ENCODE results near the gene SCGB3A1.

Gene SCGB3A1

DNA sequence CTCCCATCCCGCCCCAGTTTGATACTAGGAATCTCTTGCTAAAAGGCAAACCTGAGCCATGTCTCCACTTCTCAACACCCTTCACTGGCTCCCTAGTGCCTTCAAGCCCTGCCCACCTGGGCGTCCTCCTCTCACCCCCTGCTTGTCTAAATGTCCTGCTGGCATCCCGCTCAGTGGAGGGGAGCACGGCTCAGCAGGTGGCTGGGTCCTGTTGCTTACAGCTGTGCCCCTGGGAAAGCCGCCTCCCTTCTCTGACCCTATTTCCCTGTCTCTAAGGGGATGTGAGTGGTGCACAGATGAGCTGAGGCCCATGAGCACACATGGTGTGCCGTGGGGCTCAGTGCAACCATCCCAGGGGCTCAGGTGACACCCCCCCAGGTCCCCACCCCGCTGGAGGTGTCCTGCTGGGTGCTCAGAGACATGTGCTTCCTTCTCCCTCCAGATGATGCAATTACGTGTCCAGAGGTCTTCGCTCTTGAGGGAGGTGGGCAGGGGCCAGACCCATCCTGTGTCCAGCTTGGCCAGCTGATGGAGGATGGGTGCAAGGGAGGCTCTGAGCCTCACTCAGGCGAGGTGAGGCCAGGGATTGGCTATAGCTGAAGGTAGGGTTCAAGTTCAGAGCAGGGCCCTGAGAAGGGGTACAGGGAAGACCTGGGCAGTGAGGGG, 34.0 kb upstream of the SCGB3A1 start:
- DNase-seq (ENCODE audit: low read depth): no peak

DNA sequence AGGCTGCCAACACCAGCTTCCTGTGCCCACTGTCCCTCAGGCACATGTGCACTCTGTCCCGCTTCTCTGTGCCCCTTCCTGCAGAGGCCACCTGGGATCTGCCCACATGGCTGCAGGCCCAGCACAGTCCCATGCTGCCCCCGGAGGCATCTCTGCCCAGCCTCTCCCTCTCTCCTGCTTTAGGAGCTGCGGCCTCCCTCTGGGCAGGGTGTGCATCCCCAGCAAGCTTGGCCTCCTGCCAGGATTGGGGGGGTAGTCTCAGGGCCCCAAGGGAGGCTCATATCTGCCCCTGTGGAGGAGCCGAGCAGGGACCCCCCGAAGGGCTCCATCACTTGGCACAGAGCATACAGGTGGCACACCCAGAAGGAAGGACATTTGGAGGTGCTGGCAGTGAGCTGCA, 33.3 kb upstream of the SCGB3A1 start:
- DNase-seq (ENCODE audit: low read depth): no peak

DNA sequence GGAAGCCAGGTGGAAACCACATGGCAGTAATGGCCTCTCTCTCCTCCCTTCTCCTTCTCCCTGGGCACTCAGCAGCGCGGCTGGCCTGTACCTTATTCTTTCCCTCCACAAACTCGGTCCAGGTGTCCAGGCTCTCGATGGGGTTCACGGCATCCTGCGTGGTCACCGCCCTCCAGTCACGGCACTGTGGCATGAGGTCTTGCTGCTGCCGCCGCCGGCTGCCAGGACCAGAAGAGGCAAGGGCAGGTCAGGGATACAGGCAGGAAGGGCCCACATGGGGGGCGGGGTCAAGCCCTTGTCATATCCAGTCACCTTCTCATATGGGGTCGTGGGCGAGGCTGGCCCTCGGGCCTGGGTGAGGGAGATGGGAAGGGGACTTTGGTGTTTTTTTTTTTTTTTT, 32.5 kb upstream of the SCGB3A1 start:
- DNase-seq (ENCODE audit: low read depth): no peak

- DNase-seq (ENCODE audit: low read depth): no peak
These were observed 32.1 kb upstream of the SCGB3A1 start for GRCh38 chr5:180623411-180623834.

GRCh38 chr5:180622910-180623309, 31.6 kb upstream of the SCGB3A1 start:
- no peak for DNase-seq (ENCODE audit: low read depth)

GRCh38 chr5:180621311-180621710, 30.0 kb upstream of the SCGB3A1 start:
- no peak for DNase-seq (ENCODE audit: low read depth)

GRCh38 chr5:180620014-180620413, 28.7 kb upstream of the SCGB3A1 start:
- no peak for DNase-seq (ENCODE audit: low read depth)

- no peak for DNase-seq (ENCODE audit: low read depth)
These were observed 28.2 kb upstream of the SCGB3A1 start for GRCh38 chr5:180619563-180619915.

- DNase-seq (ENCODE audit: low read depth): no peak
These were observed 27.7 kb upstream of the SCGB3A1 start for GRCh38 chr5:180618829-180619562.

DNA sequence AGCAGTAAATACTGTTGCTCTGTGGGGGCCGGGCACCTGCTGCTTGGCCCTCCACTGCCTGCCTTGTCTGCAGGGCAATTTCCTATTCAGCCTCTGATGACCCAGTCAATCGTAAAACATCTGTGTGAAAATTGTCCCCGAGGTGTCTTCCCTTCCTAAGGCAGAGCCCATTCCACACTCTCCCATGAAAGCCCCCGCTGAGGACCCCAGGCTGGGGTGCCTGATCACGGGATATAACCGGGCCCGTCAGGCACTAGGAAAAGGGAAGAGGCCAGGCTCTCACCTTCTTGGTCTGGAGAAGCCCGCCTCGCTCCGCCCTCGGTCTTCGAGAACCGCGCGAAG, 27.2 kb upstream of the SCGB3A1 start:
- no peak for DNase-seq (ENCODE audit: low read depth)

GRCh38 chr5:180613814-180614188, 22.5 kb upstream of the SCGB3A1 start:
- DNase-seq (ENCODE audit: low read depth): no peak

- DNase-seq (ENCODE audit: low read depth): no peak
These were observed 22.0 kb upstream of the SCGB3A1 start for GRCh38 chr5:180613188-180613813.

DNA sequence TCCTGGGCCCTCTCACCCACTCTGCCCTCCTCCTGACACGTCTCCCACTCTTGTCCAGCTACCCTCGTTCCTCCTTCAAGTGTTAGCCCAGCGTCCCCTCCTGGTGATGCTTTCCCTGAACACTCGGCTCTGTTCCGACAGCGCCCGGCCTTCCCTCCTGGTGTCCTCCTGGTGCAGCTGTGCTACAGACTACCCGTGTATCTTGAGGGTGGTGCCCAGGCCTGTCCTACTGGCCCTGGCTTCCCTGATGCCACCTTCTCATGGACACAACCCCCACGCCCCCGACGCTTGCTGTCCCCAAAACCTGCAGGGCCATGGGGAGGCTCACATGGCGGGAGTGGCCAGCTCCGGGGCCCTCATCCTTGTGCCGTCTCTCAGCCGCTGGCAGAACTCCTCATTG, 21.4 kb upstream of the SCGB3A1 start:
- DNase-seq (ENCODE audit: low read depth): no peak

GRCh38 chr5:180611140-180611850, 20.0 kb upstream of the SCGB3A1 start:
- no peak for DNase-seq (ENCODE audit: low read depth)

GRCh38 chr5:180609817-180610550, 18.7 kb upstream of the SCGB3A1 start:
- no peak for DNase-seq (ENCODE audit: low read depth)

DNA sequence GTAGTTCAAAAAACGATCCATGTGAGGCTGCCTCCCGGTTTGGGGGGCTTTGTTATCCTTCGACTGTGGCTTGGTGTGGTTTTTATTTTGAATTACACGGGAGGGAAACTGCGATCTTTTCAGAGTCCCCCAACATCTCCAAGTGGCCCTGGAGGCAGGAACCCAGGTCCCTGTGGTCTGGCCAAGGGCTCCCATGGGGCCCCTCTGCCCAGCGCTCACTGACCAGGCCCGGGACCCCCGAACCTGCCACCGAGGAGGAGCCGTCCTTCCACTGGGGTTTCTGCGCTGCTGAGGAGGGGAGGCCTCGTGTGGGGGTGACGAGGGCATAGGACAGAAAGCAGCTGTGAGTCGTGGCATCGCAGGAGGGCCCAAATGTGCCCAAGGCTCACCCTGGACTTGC, 18.1 kb upstream of the SCGB3A1 start:
- DNase-seq (ENCODE audit: low read depth): no peak

- no peak for DNase-seq (ENCODE audit: low read depth)
These were observed 17.4 kb upstream of the SCGB3A1 start for GRCh38 chr5:180608572-180609310.

DNA sequence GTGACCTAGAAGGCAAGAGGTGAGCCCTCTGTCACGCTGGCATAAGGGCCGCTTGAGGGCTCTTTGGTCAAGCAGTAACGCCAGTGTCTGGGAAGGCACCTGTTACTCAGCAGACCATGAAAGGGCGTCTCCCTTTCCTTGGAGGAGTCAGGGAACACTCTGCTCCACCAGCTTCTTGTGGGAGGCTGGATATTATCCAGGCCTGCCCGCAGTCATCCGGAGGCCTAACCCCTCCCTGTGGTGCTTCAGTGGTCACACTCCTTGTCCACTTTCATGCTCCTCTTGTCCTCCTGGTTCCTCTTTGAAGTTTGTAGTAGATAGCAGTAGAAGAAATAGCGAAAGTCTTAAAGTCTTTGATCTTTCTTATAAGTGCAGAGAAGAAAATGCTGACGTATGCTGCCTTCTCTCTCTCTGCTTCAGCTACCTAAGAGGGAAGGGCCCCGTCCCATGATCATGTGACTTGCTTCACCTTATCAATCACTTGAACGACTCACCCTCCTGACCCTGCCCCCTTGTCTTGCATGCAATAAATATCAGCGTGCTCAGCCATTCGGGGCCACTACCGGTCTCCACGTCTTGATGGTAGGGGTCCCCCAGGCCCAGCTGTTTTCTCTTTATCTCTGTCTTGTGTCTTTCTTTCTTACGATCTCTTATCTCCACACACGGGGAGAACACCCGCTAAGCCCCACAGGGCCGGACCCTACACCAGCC, 16.7 kb upstream of the SCGB3A1 start:
- DNase-seq (ENCODE audit: low read depth): no peak

- no peak for DNase-seq (ENCODE audit: low read depth)
These were observed 15.0 kb upstream of the SCGB3A1 start for GRCh38 chr5:180606215-180606785.

GRCh38 chr5:180605554-180606214, 14.4 kb upstream of the SCGB3A1 start:
- DNase-seq (ENCODE audit: low read depth): peak; percentile 11
